ENCODE data around the gene CD63.

GRCh38 chr12:55722948-55723347, 5.9 kb downstream of the CD63 start:
- TF ChIP-seq CTCF (conservative IDR thresholded peaks at IDR 0.05; ENCODE audit: low read depth, low read length), result no peak
- TF ChIP-seq POLR2A (IDR thresholded peaks at IDR 0.05; ENCODE audit: low read depth, low read length), result no peak
- no peak for TF ChIP-seq RFX5 (IDR thresholded peaks at IDR 0.05; ENCODE audit: low read depth, low read length)
- TF ChIP-seq, protein P1, sequence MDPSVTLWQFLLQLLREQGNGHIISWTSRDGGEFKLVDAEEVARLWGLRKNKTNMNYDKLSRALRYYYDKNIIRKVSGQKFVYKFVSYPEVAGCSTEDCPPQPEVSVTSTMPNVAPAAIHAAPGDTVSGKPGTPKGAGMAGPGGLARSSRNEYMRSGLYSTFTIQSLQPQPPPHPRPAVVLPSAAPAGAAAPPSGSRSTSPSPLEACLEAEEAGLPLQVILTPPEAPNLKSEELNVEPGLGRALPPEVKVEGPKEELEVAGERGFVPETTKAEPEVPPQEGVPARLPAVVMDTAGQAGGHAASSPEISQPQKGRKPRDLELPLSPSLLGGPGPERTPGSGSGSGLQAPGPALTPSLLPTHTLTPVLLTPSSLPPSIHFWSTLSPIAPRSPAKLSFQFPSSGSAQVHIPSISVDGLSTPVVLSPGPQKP (IDR thresholded peaks at IDR 0.05; ENCODE audit: borderline replicate concordance, low read depth, low read length), result no peak
- no peak for TF ChIP-seq FOS (IDR thresholded peaks at IDR 0.05; ENCODE audit: low read depth, low read length)
- no peak for TF ChIP-seq RAD21 (IDR thresholded peaks at IDR 0.05; ENCODE audit: low read length)
- TF ChIP-seq USF2 (IDR thresholded peaks at IDR 0.05; ENCODE audit: low read depth, low read length), result no peak
- no peak for TF ChIP-seq NFE2L2 (IDR thresholded peaks at IDR 0.05; ENCODE audit: low read depth, low read length)
- no peak for TF ChIP-seq SMC3 (IDR thresholded peaks at IDR 0.05; ENCODE audit: low read depth, low read length)
- no peak for TF ChIP-seq RCOR1 (IDR thresholded peaks at IDR 0.05; ENCODE audit: insufficient replicate concordance, low read length)
